GM18511 (cell line): ENCODE measurements around the gene SERINC5.
"Not testable (repeated sequence)": the region's sequence is repeated elsewhere in the genome, so short reads cannot be mapped to it uniquely, and the experiment has no call there.

Source experiments
- ATAC-seq: cut with Tn5 transposase; IDR thresholded peaks from one replicate; pipeline ENCODE4 v1.9.1; 2021; ENCODE audit warnings: mild to moderate bottlenecking, moderate library complexity; ENCODE audit not compliant: unreplicated experiment

SERINC5 gene

GRCh38 chr5:80204808-80205614 is 50.8 kb downstream of the SERINC5 start:
- ATAC-seq, result no peak

GRCh38 chr5:80201763-80202162 is 54.1 kb downstream of the SERINC5 start:
- not testable (repeated sequence) for ATAC-seq

- ATAC-seq, result no peak
Measured at GRCh38 chr5:80198920-80199319, 56.9 kb downstream of the SERINC5 start.

GRCh38 chr5:80198399-80198798 is 57.4 kb downstream of the SERINC5 start:
- no peak for ATAC-seq

GRCh38 chr5:80195837-80196400 is 59.9 kb downstream of the SERINC5 start:
- ATAC-seq, result no peak

GRCh38 chr5:80194468-80194867 is 61.4 kb downstream of the SERINC5 start:
- no peak for ATAC-seq

- no peak for ATAC-seq
Measured at GRCh38 chr5:80193401-80193800, 62.4 kb downstream of the SERINC5 start.

- ATAC-seq, result no peak
Measured at GRCh38 chr5:80192507-80193241, 63.2 kb downstream of the SERINC5 start.

- no peak for ATAC-seq
Measured at GRCh38 chr5:80191991-80192398, 63.9 kb downstream of the SERINC5 start.

GRCh38 chr5:80191397-80191796 is 64.5 kb downstream of the SERINC5 start:
- no peak for ATAC-seq

GRCh38 chr5:80190960-80191359 is 64.9 kb downstream of the SERINC5 start:
- no peak for ATAC-seq

- ATAC-seq, result no peak
Measured at GRCh38 chr5:80189701-80190100, 66.1 kb downstream of the SERINC5 start.

GRCh38 chr5:80189201-80189600 is 66.6 kb downstream of the SERINC5 start:
- ATAC-seq, result no peak

- ATAC-seq, result no peak
Measured at GRCh38 chr5:80187421-80188090, 68.3 kb downstream of the SERINC5 start.

GRCh38 chr5:80185535-80185934 is 70.3 kb downstream of the SERINC5 start:
- ATAC-seq, result not testable (repeated sequence)

- no peak for ATAC-seq
Measured at GRCh38 chr5:80185095-80185494, 70.8 kb downstream of the SERINC5 start.

- ATAC-seq, result no peak
Measured at GRCh38 chr5:80184235-80185023, 71.4 kb downstream of the SERINC5 start.

GRCh38 chr5:80183728-80184234 is 72.1 kb downstream of the SERINC5 start:
- not testable (repeated sequence) for ATAC-seq

GRCh38 chr5:80182809-80183580 is 72.9 kb downstream of the SERINC5 start:
- ATAC-seq, result no peak
